SKM-1 treated with dmso at 0.1 percent for 144 hours (cell line): ENCODE measurements around the gene SPCS2.

Source experiments
- DNase-seq: peaks from one replicate; lab custom pipeline; 2025; ENCODE audit not compliant: unreplicated experiment; lab: John Stamatoyannopoulos, UW

The SPCS2 gene

GRCh38 chr11:74948898-74949752 lies at the start of gene SPCS2, which contains the start of gene XRRA1:
Gene SPCS2, plus strand, starts transcription at chr11:74949266. Its CDS starts 20 bp downstream, at chr11:74949286.
Gene XRRA1, minus strand, starts transcription at chr11:74949091. Its CDS starts 8,213 bp downstream, at chr11:74940878.
- DNase-seq: peak; percentile 97

- no peak for DNase-seq
Observed at GRCh38 chr11:74902342-74902741, 46.7 kb upstream of the SPCS2 start.

GRCh38 chr11:74905326-74905725 lies 43.7 kb upstream of the SPCS2 start:
- DNase-seq: no peak

- no peak for DNase-seq
Observed at GRCh38 chr11:74909385-74909784, 39.7 kb upstream of the SPCS2 start.

- DNase-seq: no peak
Observed at GRCh38 chr11:74909812-74910211, 39.3 kb upstream of the SPCS2 start.

- no peak for DNase-seq
Observed at GRCh38 chr11:74923125-74923524, 25.9 kb upstream of the SPCS2 start.

- no peak for DNase-seq
Observed at GRCh38 chr11:74925281-74925680, 23.8 kb upstream of the SPCS2 start.

GRCh38 chr11:74926304-74927030 lies 22.6 kb upstream of the SPCS2 start:
- no peak for DNase-seq

- no peak for DNase-seq
Observed at GRCh38 chr11:74927496-74927895, 21.6 kb upstream of the SPCS2 start.

- DNase-seq: peak; percentile 63
Observed at GRCh38 chr11:74929431-74930363, 19.4 kb upstream of the SPCS2 start.

- no peak for DNase-seq
Observed at GRCh38 chr11:74932169-74932568, 16.9 kb upstream of the SPCS2 start.

GRCh38 chr11:74932797-74933196 lies 16.3 kb upstream of the SPCS2 start:
- no peak for DNase-seq

- DNase-seq: no peak
Observed at GRCh38 chr11:74933765-74934164, 15.3 kb upstream of the SPCS2 start.

- DNase-seq: no peak
Observed at GRCh38 chr11:74935285-74935684, 13.8 kb upstream of the SPCS2 start.

- DNase-seq: no peak
Observed at GRCh38 chr11:74936087-74936486, 13.0 kb upstream of the SPCS2 start.

GRCh38 chr11:74936976-74937375 lies 12.1 kb upstream of the SPCS2 start:
- DNase-seq: no peak

GRCh38 chr11:74937696-74938475 lies 11.2 kb upstream of the SPCS2 start:
- no peak for DNase-seq

GRCh38 chr11:74941492-74941891 lies 7.6 kb upstream of the SPCS2 start:
- DNase-seq: no peak

- DNase-seq: no peak
Observed at GRCh38 chr11:74942073-74942759, 6.8 kb upstream of the SPCS2 start.

GRCh38 chr11:74948546-74948897 lies 544 bp upstream of the SPCS2 start:
- no peak for DNase-seq
